Calu3 (cell line): ENCODE data around the gene CRTAC1. TPM values are rescaled to one million over a fixed set of nuclear protein-coding genes. Genes with fewer than 3 reads are reported as not detected.

Experiments
- BruUV-seq: library from RNA; stranded (reverse); fragments of 400-500 nt; replicated peaks from 2 replicates; lab custom pipeline; 2021; lab: Mats Ljungman, UMichigan
- CTCF ChIA-PET: fragments of 300-600 bp; sonication (Branson Sonifier 250); formaldehyde crosslinking; loops from one replicate; lab custom pipeline; 2022; ENCODE audit warnings: antibody characterized with exemption; lab: Charles Lee
- DNase-seq: peaks from one replicate; pipeline ENCODE4 v3.0.0; 2022
- H3K27ac Mint-ChIP-seq: one replicate; pipeline ENCODE4 v1.8.0; 2022; ENCODE audit warnings: mixed read lengths; ENCODE audit not compliant: unreplicated experiment
- H3K27me3 Mint-ChIP-seq: one replicate; pipeline ENCODE4 v1.8.0; 2022; ENCODE audit warnings: mixed read lengths; ENCODE audit not compliant: unreplicated experiment
- H3K36me3 Mint-ChIP-seq: one replicate; pipeline ENCODE4 v1.8.0; 2022; ENCODE audit warnings: mild to moderate bottlenecking, moderate library complexity, mixed read lengths; ENCODE audit not compliant: insufficient read depth, unreplicated experiment
- H3K4me1 Mint-ChIP-seq: one replicate; pipeline ENCODE4 v1.8.0; 2022; ENCODE audit warnings: mild to moderate bottlenecking, low read depth, mixed read lengths; ENCODE audit not compliant: unreplicated experiment
- H3K4me3 Mint-ChIP-seq: one replicate; pipeline ENCODE4 v1.8.0; 2022; ENCODE audit warnings: mild to moderate bottlenecking, low read depth, moderate library complexity, mixed read lengths; ENCODE audit not compliant: unreplicated experiment
- H3K9me3 Mint-ChIP-seq: one replicate; pipeline ENCODE4 v1.8.0; 2022; ENCODE audit warnings: low read depth, mixed read lengths; ENCODE audit not compliant: unreplicated experiment
- intact Hi-C: fragments of 100-400 bp; cut with micrococcal nuclease; formaldehyde crosslinking; loops from one replicate; pipeline ENCODE4 v1.10.0; 2022; ENCODE audit not compliant: unreplicated experiment
- total RNA-seq: library from RNA; stranded (reverse); gene quantifications from 2 replicates; pipeline ENCODE4 v1.2.3, GENCODE V29; 2022
- TF ChIP-seq, protein P1 (sequence below): fragments of 200-600 bp; IDR thresholded peaks from one replicate; pipeline ENCODE4 v1.8.0; 2022; ENCODE audit warnings: antibody characterized with exemption; ENCODE audit not compliant: unreplicated experiment

The CRTAC1 gene
- total RNA-seq, 1 experiment from 2014 or later = not detected

DNA sequence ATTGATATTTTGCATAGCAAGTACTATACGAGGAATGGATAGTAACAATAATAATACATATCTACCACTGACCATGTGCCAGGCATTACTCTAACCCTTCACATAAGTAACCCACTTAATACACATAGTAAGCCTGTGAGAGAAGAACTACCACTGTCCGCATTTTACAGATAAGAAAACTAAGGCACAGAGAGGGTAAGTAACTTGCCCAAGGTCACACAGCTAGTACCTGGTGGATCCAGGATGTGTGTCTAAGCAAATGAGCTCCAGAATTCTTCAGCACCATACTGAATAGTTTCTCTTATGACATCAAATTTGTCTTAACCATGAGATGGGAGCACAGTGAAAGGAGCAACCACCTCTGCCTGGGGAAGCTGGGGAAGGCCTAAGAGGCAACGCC is 10.2 kb downstream of the CRTAC1 start:
- CTCF ChIA-PET = interaction anchor here (1.3 kb wide), 1 partner anchor 8 kb away, joined by 3 read pairs; no protein-coding TSS in a partner anchor
- intact Hi-C loops = no loop called here
- BruUV-seq = no TSS peak
- no peaks in the 10 kb centered on the region for H3K36me3 Mint-ChIP-seq
- H3K27ac Mint-ChIP-seq = no peak overlapping the region
- H3K4me1 Mint-ChIP-seq = no peaks in the 10 kb centered on the region
- no peak for DNase-seq
- no peak overlapping the region for H3K4me3 Mint-ChIP-seq
- TF ChIP-seq, protein P1, sequence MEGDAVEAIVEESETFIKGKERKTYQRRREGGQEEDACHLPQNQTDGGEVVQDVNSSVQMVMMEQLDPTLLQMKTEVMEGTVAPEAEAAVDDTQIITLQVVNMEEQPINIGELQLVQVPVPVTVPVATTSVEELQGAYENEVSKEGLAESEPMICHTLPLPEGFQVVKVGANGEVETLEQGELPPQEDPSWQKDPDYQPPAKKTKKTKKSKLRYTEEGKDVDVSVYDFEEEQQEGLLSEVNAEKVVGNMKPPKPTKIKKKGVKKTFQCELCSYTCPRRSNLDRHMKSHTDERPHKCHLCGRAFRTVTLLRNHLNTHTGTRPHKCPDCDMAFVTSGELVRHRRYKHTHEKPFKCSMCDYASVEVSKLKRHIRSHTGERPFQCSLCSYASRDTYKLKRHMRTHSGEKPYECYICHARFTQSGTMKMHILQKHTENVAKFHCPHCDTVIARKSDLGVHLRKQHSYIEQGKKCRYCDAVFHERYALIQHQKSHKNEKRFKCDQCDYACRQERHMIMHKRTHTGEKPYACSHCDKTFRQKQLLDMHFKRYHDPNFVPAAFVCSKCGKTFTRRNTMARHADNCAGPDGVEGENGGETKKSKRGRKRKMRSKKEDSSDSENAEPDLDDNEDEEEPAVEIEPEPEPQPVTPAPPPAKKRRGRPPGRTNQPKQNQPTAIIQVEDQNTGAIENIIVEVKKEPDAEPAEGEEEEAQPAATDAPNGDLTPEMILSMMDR = no peak
- H3K9me3 Mint-ChIP-seq = no peaks in the 10 kb centered on the region
- peaks cover 92% of the 10 kb centered on the region for H3K27me3 Mint-ChIP-seq

DNA sequence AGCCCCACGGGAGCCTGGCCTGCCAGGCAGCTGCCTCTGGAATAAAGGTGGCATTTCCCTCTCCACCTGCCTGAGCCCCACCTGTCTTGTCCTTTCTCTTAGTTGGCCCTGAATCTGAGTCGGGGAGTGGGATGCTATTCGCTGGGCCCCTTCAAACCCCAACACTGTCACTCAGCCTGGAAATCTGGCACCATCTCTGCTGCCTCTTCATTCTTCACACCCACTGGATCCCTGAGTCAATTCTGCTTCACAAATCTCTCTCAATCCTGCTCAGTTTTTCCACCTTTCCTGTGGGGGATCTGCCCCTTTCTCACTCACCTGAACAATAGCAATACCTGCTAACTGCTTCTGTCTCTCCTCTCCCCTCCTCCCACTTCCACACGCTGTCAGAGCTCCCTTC is 10.6 kb downstream of the CRTAC1 start:
- H3K36me3 Mint-ChIP-seq = no peaks in the 10 kb centered on the region
- TF ChIP-seq, protein P1 = no peak
- CTCF ChIA-PET = interaction anchor here (1.3 kb wide), 1 partner anchor 8 kb away, joined by 3 read pairs; no protein-coding TSS in a partner anchor
- no peak overlapping the region for H3K27ac Mint-ChIP-seq
- no peak for DNase-seq
- intact Hi-C loops = no loop called here
- H3K4me3 Mint-ChIP-seq = no peak overlapping the region
- H3K27me3 Mint-ChIP-seq = peaks cover 92% of the 10 kb centered on the region
- no TSS peak for BruUV-seq
- no peaks in the 10 kb centered on the region for H3K4me1 Mint-ChIP-seq
- H3K9me3 Mint-ChIP-seq = no peaks in the 10 kb centered on the region

DNA sequence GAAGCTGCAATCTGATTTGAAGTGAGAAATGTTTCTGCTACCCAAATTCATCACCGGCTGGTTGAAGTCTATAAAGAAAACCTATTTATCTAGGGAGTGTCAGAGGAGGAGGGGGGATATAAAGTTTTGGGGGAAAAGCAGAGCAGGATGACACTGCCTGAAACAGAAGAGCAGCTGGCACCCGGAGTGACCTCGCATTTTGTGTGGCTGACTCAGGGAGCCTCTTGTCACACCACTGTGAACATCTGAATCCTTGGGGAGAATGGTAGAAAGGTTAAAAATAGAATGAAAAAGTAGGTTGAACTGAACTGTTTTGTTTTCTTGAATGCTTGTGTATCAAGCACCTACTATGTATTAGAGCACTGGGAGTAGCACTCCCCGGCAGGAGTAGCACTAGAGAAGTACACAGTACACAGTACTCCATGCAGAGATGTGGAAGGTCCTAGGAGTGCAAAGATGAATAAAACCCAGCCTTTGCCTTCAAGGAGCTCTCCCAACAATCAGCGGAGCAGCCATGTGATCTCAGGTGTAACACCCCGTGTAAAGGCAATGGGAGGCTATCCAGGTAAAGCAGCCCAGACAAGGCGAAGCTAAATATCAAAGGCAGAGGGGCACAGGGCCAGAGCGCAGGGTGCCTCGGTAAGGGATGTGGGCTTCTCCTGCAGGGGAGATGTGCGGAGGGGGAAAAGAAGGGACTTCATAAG is 13.5 kb downstream of the CRTAC1 start:
- H3K27me3 Mint-ChIP-seq = peaks cover 97% of the 10 kb centered on the region
- TF ChIP-seq, protein P1 = no peak
- no peaks in the 10 kb centered on the region for H3K36me3 Mint-ChIP-seq
- DNase-seq = no peak
- H3K4me3 Mint-ChIP-seq = no peak overlapping the region
- no peaks in the 10 kb centered on the region for H3K9me3 Mint-ChIP-seq
- CTCF ChIA-PET = no interaction called here
- intact Hi-C loops = no loop called here
- BruUV-seq = no TSS peak
- no peak overlapping the region for H3K27ac Mint-ChIP-seq
- no peaks in the 10 kb centered on the region for H3K4me1 Mint-ChIP-seq

DNA sequence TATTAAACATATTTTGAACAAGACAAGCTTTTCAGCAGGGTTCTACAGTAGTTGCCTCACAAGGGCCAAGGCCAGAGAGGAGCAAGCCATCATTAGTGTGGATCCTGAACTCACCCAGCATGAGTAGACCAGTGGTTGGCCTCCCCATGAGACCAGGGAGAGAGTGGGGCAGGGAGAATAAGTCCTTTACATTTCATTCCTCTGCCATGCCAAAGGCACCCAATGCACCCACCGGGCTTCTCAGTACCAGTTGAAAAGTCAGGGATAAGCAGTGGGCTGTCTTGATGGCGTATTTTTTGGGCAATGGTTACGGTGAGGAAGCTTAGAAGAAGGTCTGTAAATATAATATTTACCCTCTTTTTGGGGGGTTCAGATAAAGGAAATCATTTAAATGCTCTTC is 16.6 kb downstream of the CRTAC1 start:
- Mint-ChIP-seq H3K36me3 (no peaks in the 10 kb centered on the region), H3K4me3 (no peak overlapping the region), H3K9me3 (no peaks in the 10 kb centered on the region), H3K4me1 (no peaks in the 10 kb centered on the region), H3K27ac (no peak overlapping the region), H3K27me3 (peaks cover 93% of the 10 kb centered on the region)
- CTCF ChIA-PET = interaction anchor here (0.6 kb wide), 1 partner anchor 176 kb away, joined by 3 read pairs; no protein-coding TSS in a partner anchor
- intact Hi-C loops = no loop called here
- no TSS peak for BruUV-seq
- DNase-seq = no peak
- TF ChIP-seq, protein P1 = no peak
